ENCODE data around the gene DAPL1. TPM values are rescaled to one million over a fixed set of nuclear protein-coding genes. Genes with fewer than 3 reads are reported as not detected.

Gene DAPL1
- total RNA-seq, 2 experiments from 2014 or later = not detected

GRCh38 chr2:158781353-158781961, 13.7 kb upstream of the DAPL1 start:
- Histone ChIP-seq H3K9me3 (ENCODE audit: low read length) (no peaks in the 10 kb centered on the region), H2AFZ (ENCODE audit: low read length) (no peak overlapping the region), H3K9me2 (ENCODE audit: insufficient read depth, low read length) (no peaks in the 10 kb centered on the region), H3K4me2 (ENCODE audit: low read length) (no peak overlapping the region), H4K20me1 (ENCODE audit: insufficient read depth, low read length) (no peaks in the 10 kb centered on the region), H3K79me2 (ENCODE audit: insufficient read depth, low read depth, low read length) (no peaks in the 10 kb centered on the region), H3K27ac (ENCODE audit: low read depth, low read length, poor library complexity, severe bottlenecking) (no peak overlapping the region), H3K4me1 (ENCODE audit: insufficient read depth, low read length, poor library complexity, severe bottlenecking) (no peaks in the 10 kb centered on the region), H3K36me3 (ENCODE audit: insufficient read depth, low read length) (no peaks in the 10 kb centered on the region), H3K4me3 (ENCODE audit: low read depth, low read length, poor library complexity, severe bottlenecking) (no peak overlapping the region)
- CTCF ChIA-PET (ENCODE audit: unreplicated experiment) = no interaction called here
- intact Hi-C loops (cut with micrococcal nuclease; ENCODE audit: unreplicated experiment) = no loop called here
- TF ChIP-seq EZH2phosphoT487 (IDR thresholded peaks at IDR 0.05; ENCODE audit: borderline replicate concordance, low read depth, low read length) = no peak
- TF ChIP-seq CTCF (conservative IDR thresholded peaks at IDR 0.05; ENCODE audit: low read length) = no peak
- POLR2A ChIA-PET = interaction anchor here (0.6 kb wide), 1 partner anchor 862 kb away, joined by 7 read pairs; no protein-coding TSS in a partner anchor
- no TSS peak for BruUV-seq (replicated peaks)
- DNase-seq (ENCODE audit: low spot score) = no peak

GRCh38 chr2:158782136-158782535, 13.0 kb upstream of the DAPL1 start:
- no peak overlapping the region for H3K27ac ChIP-seq (ENCODE audit: low read depth, low read length, poor library complexity, severe bottlenecking)
- intact Hi-C loops (cut with micrococcal nuclease; ENCODE audit: unreplicated experiment) = no loop called here
- no peaks in the 10 kb centered on the region for H3K9me2 ChIP-seq (ENCODE audit: insufficient read depth, low read length)
- H3K79me2 ChIP-seq (ENCODE audit: insufficient read depth, low read depth, low read length) = no peaks in the 10 kb centered on the region
- TF ChIP-seq EZH2phosphoT487 (IDR thresholded peaks at IDR 0.05; ENCODE audit: borderline replicate concordance, low read depth, low read length) (no peak), CTCF (conservative IDR thresholded peaks at IDR 0.05; ENCODE audit: low read length) (no peak)
- no peak overlapping the region for H3K4me2 ChIP-seq (ENCODE audit: low read length)
- CTCF ChIA-PET (ENCODE audit: unreplicated experiment) = no interaction called here
- no peaks in the 10 kb centered on the region for H3K9me3 ChIP-seq (ENCODE audit: low read length)
- no peaks in the 10 kb centered on the region for H3K4me1 ChIP-seq (ENCODE audit: insufficient read depth, low read length, poor library complexity, severe bottlenecking)
- no peaks in the 10 kb centered on the region for H4K20me1 ChIP-seq (ENCODE audit: insufficient read depth, low read length)
- DNase-seq (ENCODE audit: low spot score) = no peak
- no peaks in the 10 kb centered on the region for H3K36me3 ChIP-seq (ENCODE audit: insufficient read depth, low read length)
- H2AFZ ChIP-seq (ENCODE audit: low read length) = no peak overlapping the region
- H3K4me3 ChIP-seq (ENCODE audit: low read depth, low read length, poor library complexity, severe bottlenecking) = no peak overlapping the region
- no TSS peak for BruUV-seq (replicated peaks)
- POLR2A ChIA-PET = no interaction called here

GRCh38 chr2:158782616-158783015, 12.5 kb upstream of the DAPL1 start:
- Histone ChIP-seq H4K20me1 (ENCODE audit: insufficient read depth, low read length) (no peaks in the 10 kb centered on the region), H3K9me3 (ENCODE audit: low read length) (no peaks in the 10 kb centered on the region), H3K27ac (ENCODE audit: low read depth, low read length, poor library complexity, severe bottlenecking) (no peak overlapping the region), H3K9me2 (ENCODE audit: insufficient read depth, low read length) (no peaks in the 10 kb centered on the region), H3K79me2 (ENCODE audit: insufficient read depth, low read depth, low read length) (no peaks in the 10 kb centered on the region), H3K4me3 (ENCODE audit: low read depth, low read length, poor library complexity, severe bottlenecking) (no peak overlapping the region), H3K4me2 (ENCODE audit: low read length) (no peak overlapping the region), H3K36me3 (ENCODE audit: insufficient read depth, low read length) (no peaks in the 10 kb centered on the region), H2AFZ (ENCODE audit: low read length) (no peak overlapping the region), H3K4me1 (ENCODE audit: insufficient read depth, low read length, poor library complexity, severe bottlenecking) (no peaks in the 10 kb centered on the region)
- DNase-seq (ENCODE audit: low spot score) = no peak
- BruUV-seq (replicated peaks) = no TSS peak
- ChIA-PET POLR2A (interaction anchor here (0.7 kb wide), 2 partner anchors 14 to 381 kb away, joined by 4 to 8 read pairs; no protein-coding TSS in a partner anchor), CTCF (ENCODE audit: unreplicated experiment) (no interaction called here)
- intact Hi-C loops (cut with micrococcal nuclease; ENCODE audit: unreplicated experiment) = no loop called here
- TF ChIP-seq EZH2phosphoT487 (IDR thresholded peaks at IDR 0.05; ENCODE audit: borderline replicate concordance, low read depth, low read length) (no peak), CTCF (conservative IDR thresholded peaks at IDR 0.05; ENCODE audit: low read length) (no peak)
